K562 (cell line): ENCODE measurements around the gene ABCB7. TPM values are rescaled to one million over a fixed set of nuclear protein-coding genes. Genes with fewer than 3 reads are reported as not detected.
"Not testable (repeated sequence)": the region's sequence is repeated elsewhere in the genome, so short reads cannot be mapped to it uniquely, and the experiment has no call there.

ENCODE experiments used
- ATAC-seq: fragments of 200-7000 bp; cut with Tn5 transposase; 3 replicates; pipeline ENCODE4 v1.9.1; 2020; ENCODE audit warnings: moderate library complexity
- BruUV-seq: library from RNA; stranded (reverse); fragments of 400-500 nt; replicated peaks from 2 replicates; lab custom pipeline; 2021; lab: Mats Ljungman, UMichigan
- CTCF ChIA-PET: fragments of 300-600 bp; formaldehyde crosslinking; extraction: SDS; loops from one replicate; lab custom pipeline; 2021; ENCODE audit warnings: low intra/inter-chr PET ratio; lab: Yijun Ruan, JAX
- POLR2A ChIA-PET: fragments of 300-600, 350-650 bp; sonication (Branson Sonifier 250); formaldehyde crosslinking; extraction: SDS; loops from one replicate; lab custom pipeline; 2021; ENCODE audit warnings: antibody characterized with exemption, inconsistent platforms; lab: Yijun Ruan, JAX
- DNase-seq, 4 experiments: peaks; one replicate each; pipeline versions ENCODE4 v3.0.0 to v3.0.0-alpha.2; 2011 to 2018; ENCODE audit warnings: low spot score in 3 of 4, mixed read lengths in 3 of 4; ENCODE audit errors: extremely low read depth in 1 of 4
- FAIRE-seq: peaks from 2 replicates; lab custom pipeline; 2011; peaks lifted over from hg19 to GRCh38; lab: Jason Lieb, UNC
- H2AFZ ChIP-seq: 2 replicates; pipeline ENCODE4 v1.6.0; 2011; ENCODE audit warnings: low read depth, low read length, control low read depth, inconsistent platforms
- H3K27ac ChIP-seq: fragments of 200-600 bp; 3 replicates; pipeline ENCODE4 v1.8.0; 2011; ENCODE audit warnings: low read depth, mild to moderate bottlenecking, control low read depth, inconsistent platforms, low read length, moderate library complexity, mixed read lengths; ENCODE audit errors: extremely low read depth
- H3K27me3 ChIP-seq, 2 experiments: fragments of 300-600 bp in 1 of 2; 2 replicates in 1 of 2; 3 replicates in 1 of 2; pipeline versions ENCODE4 v1.6.0 to v1.8.0; 2011; ENCODE audit warnings: inconsistent platforms in 2 of 2, low read length in 2 of 2, mild to moderate bottlenecking in 1 of 2, mixed read lengths in 1 of 2, moderate library complexity in 1 of 2; ENCODE audit not compliant: control insufficient read depth in 2 of 2, insufficient read depth in 2 of 2
- H3K36me3 ChIP-seq: fragments of 300-600 bp; 3 replicates; pipeline ENCODE4 v1.8.0; 2011; ENCODE audit warnings: mild to moderate bottlenecking, low read length, inconsistent platforms; ENCODE audit not compliant: control insufficient read depth, insufficient read depth
- H3K4me1 ChIP-seq, 2 experiments: fragments of 200-600 bp in 1 of 2; replicated peaks in 1 of 2; 2 replicates in 1 of 2; 3 replicates in 1 of 2; pipeline versions ENCODE4 v1.5.1 to v1.8.0; 2011; ENCODE audit warnings: inconsistent platforms in 2 of 2, low read length in 2 of 2, mild to moderate bottlenecking in 1 of 2, mixed read lengths in 1 of 2, moderate library complexity in 1 of 2; ENCODE audit not compliant: control insufficient read depth in 2 of 2, insufficient read depth in 2 of 2
- H3K4me2 ChIP-seq: 2 replicates; pipeline ENCODE4 v1.6.1; 2011; ENCODE audit warnings: low read length, control low read depth, inconsistent platforms, mixed read lengths; ENCODE audit not compliant: insufficient read depth
- H3K4me3 ChIP-seq: fragments of 200-600 bp; sonication (generic), shearing (Covaris generic); 2 replicates; pipeline ENCODE4 v1.5.1; 2016; ENCODE audit warnings: control low read depth, inconsistent platforms
- H3K79me2 ChIP-seq: fragments of 200-600 bp; 3 replicates; pipeline ENCODE4 v1.8.0; 2011; ENCODE audit warnings: low read length, inconsistent platforms; ENCODE audit not compliant: control insufficient read depth, insufficient read depth
- H3K9ac ChIP-seq, 2 experiments: 2 replicates each; pipeline versions ENCODE4 v1.6.0 to v1.6.1; 2011; ENCODE audit warnings: low read depth in 2 of 2, low read length in 2 of 2, control low read depth in 1 of 2, inconsistent platforms in 1 of 2, mild to moderate bottlenecking in 1 of 2, mixed read lengths in 1 of 2; ENCODE audit not compliant: insufficient read depth in 1 of 2
- H3K9me1 ChIP-seq: one replicate; pipeline ENCODE4 v1.6.0; 2011; ENCODE audit warnings: inconsistent platforms, mild to moderate bottlenecking, low read length, moderate library complexity; ENCODE audit not compliant: control insufficient read depth, insufficient read depth
- H3K9me3 ChIP-seq: replicated peaks from 2 replicates; pipeline ENCODE4 v1.5.1; 2011; ENCODE audit warnings: low read depth, low read length, inconsistent platforms; ENCODE audit not compliant: control insufficient read depth, insufficient read depth
- H4K20me1 ChIP-seq: replicated peaks from 2 replicates; pipeline ENCODE4 v1.6.1; 2011; ENCODE audit warnings: low read length, inconsistent platforms, mixed read lengths; ENCODE audit not compliant: control insufficient read depth, insufficient read depth
- SPI1 ChIP-seq: IDR thresholded peaks from 2 replicates; pipeline ENCODE4 v1.6.1; 2011; ENCODE audit warnings: low read depth, low read length, control low read depth, borderline replicate concordance
- ZNF146 ChIP-seq: IDR thresholded peaks from one replicate; pipeline ENCODE4 v1.6.1; 2018; ENCODE audit warnings: missing compliant biosample characterization; ENCODE audit not compliant: unreplicated experiment
- ZNF347 ChIP-seq: fragments of 450-650 bp; formaldehyde crosslinking; IDR thresholded peaks from 2 replicates; pipeline ENCODE4 v1.4.0; 2020; ENCODE audit warnings: low read depth, mild to moderate bottlenecking, moderate library complexity
- ZNF766 ChIP-seq: fragments of 200-800 bp; sonication (Bioruptor generic); conservative IDR thresholded peaks from 2 replicates; pipeline ENCODE4 v1.6.1; 2016; ENCODE audit warnings: missing genetic modification characterization, missing compliant biosample characterization
- WGBS: fragments of 100-300 bp; shearing (Covaris generic); methylation state at CpG from one replicate; pipeline ENCODE4 v1.1.6; 2016; ENCODE audit warnings: low coverage, mixed read lengths; ENCODE audit not compliant: insufficient coverage; ENCODE audit errors: missing lambda C conversion rate; 5-methylcytosine and 5-hydroxymethylcytosine counted together
- in situ Hi-C: fragments of 300-500 bp; cut with MboI; formaldehyde crosslinking; loops from 4 replicates; pipeline ENCODE4 v1.15.0; 2018; ENCODE audit warnings: inconsistent platforms, mixed read lengths
- intact Hi-C: fragments of 100-400 bp; cut with micrococcal nuclease; formaldehyde crosslinking; loops from 2 replicates; pipeline ENCODE4 v1.14.2; 2022
- polyA plus RNA-seq, 8 experiments: library from polyadenylated mRNA; depleted of rRNA in 4 of 8; stranded (reverse) in 5 of 8; unstranded in 3 of 8; fragments of >200 nt; fragmentation: Nextera tagmentation in 2 of 8; fragmentation: Illumina TruSeq in 1 of 8; extraction: Ambion mirVana in 2 of 8; extraction: Trizol in 1 of 8; gene quantifications; 2 replicates each; pipeline versions ENCODE4 v1.2.1 to v1.2.3, GENCODE V29; 2011 to 2014; ENCODE audit warnings: inconsistent platforms in 1 of 8, missing spikeins in 1 of 8
- total RNA-seq, 7 experiments: library from RNA; depleted of rRNA in 6 of 7; stranded (reverse); fragments of >200 nt in 6 of 7; fragmentation: Illumina TruSeq in 2 of 7; extraction: Trizol in 2 of 7; gene quantifications; 2 replicates each; pipeline versions ENCODE4 v1.2.1 to v1.2.3, GENCODE V29; 2011 to 2021; ENCODE audit warnings: low replicate concordance in 1 of 7

Gene ABCB7
- total and polyA plus RNA-seq, 9 of the 15 experiments (the other 6 are each of a cell fraction or from before 2014, with no cell fraction given) = 18.3 to 46.2 (median 24.2) TPM

DNA sequence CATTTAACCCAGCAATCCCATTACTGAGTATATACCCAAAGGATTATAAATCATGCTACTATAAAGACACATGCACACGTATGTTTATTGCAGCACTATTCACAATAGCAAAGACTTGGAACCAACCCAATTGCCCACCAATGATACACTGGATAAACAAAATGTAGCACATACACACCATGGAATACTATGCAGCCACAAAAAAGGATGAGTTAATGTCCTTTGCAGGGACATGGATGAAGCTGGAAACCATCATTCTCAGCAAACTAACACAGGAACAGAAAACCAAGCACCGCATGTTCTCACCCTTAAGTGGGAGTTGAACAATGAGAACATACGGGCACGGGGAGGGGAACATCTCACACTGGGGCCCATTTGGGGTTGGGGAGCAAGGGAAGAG is 27.0 kb downstream of the ABCB7 start:
- H3K9me1 ChIP-seq, BruUV-seq, in situ Hi-C loops, H3K27ac ChIP-seq, H3K27me3 ChIP-seq, H3K4me3 ChIP-seq, H3K9me3 ChIP-seq, H3K4me1 ChIP-seq, H2AFZ ChIP-seq, POLR2A ChIA-PET, DNase-seq, FAIRE-seq, H4K20me1 ChIP-seq, H3K9ac ChIP-seq, CTCF ChIA-PET, H3K36me3 ChIP-seq, H3K4me2 ChIP-seq, ATAC-seq, intact Hi-C loops: not testable (repeated sequence)
- TF ChIP-seq ZNF146 (CRISPR knock-in tag) = peak; percentile 60
- peaks cover 26% of the 10 kb centered on the region for H3K79me2 ChIP-seq
- 73% methylated on average over 2 of the region's 4 CpGs for WGBS

- CTCF ChIA-PET = no interaction called here
- DNase-seq (no peak), ATAC-seq (no peak), FAIRE-seq (no peak)
- intact Hi-C loops (no loop called here), in situ Hi-C loops (no loop called here)
- TF ChIP-seq ZNF766 (CRISPR knock-in tag) = peak; percentile 84
- TF ChIP-seq ZNF347 (CRISPR knock-in tag) = no peak
- peak; percentile 88 for TF ChIP-seq SPI1
- 23% methylated on average over 2 of the region's 2 CpGs for WGBS
- H3K9me1 ChIP-seq = no peaks in the 10 kb centered on the region
- no peak overlapping the region for H3K4me3 ChIP-seq
- POLR2A ChIA-PET = no interaction called here
- H2AFZ ChIP-seq = no peak overlapping the region
- no peak overlapping the region for H3K27ac ChIP-seq
- H3K4me1 ChIP-seq = no peaks in the 10 kb centered on the region; a peak in 1 of 5 replicates
- no peaks in the 10 kb centered on the region for H4K20me1 ChIP-seq
- H3K79me2 ChIP-seq = no peaks in the 10 kb centered on the region
- no peaks in the 10 kb centered on the region for H3K36me3 ChIP-seq
- H3K9ac ChIP-seq = no peak overlapping the region
- no TSS peak for BruUV-seq
- H3K4me2 ChIP-seq = no peak overlapping the region
- no peaks in the 10 kb centered on the region for H3K9me3 ChIP-seq
- H3K27me3 ChIP-seq = no peaks in the 10 kb centered on the region
Observed at GRCh38 chrX:75118296-75118695, 37.8 kb downstream of the ABCB7 start.
